Neural cell (in vitro differentiated cells): ENCODE results near the gene MDN1. TPM values are rescaled to one million over a fixed set of nuclear protein-coding genes. Genes with fewer than 3 reads are reported as not detected.

Experiments used
- H2AFZ ChIP-seq: fragments of 200-600, 300-800 bp; sonication (generic), shearing (Covaris generic); 2 replicates; pipeline ENCODE4 v1.6.0; 2014; ENCODE audit warnings: low read depth, mild to moderate bottlenecking, antibody characterized with exemption, low read length, moderate library complexity
- H3F3A ChIP-seq: fragments of 200-600 bp; shearing (Covaris generic); 2 replicates; pipeline ENCODE4 v1.6.1; 2016; ENCODE audit warnings: mild to moderate bottlenecking, moderate library complexity, mixed read lengths, antibody characterized with exemption, low read length; ENCODE audit not compliant: insufficient read depth, poor library complexity, severe bottlenecking
- H3K27ac ChIP-seq: fragments of 200-600, 300-800 bp; sonication (generic), shearing (Covaris generic); 2 replicates; pipeline ENCODE4 v1.5.1; 2014; ENCODE audit warnings: mild to moderate bottlenecking, low read length, moderate library complexity
- H3K27me3 ChIP-seq: fragments of 300-800, 200-600 bp; sonication (generic), shearing (Covaris generic); 2 replicates; pipeline ENCODE4 v1.6.0; 2014; ENCODE audit warnings: mild to moderate bottlenecking, low read depth, low read length, moderate library complexity; ENCODE audit not compliant: insufficient read depth
- H3K36me3 ChIP-seq: fragments of 300-800, 200-600 bp; sonication (generic), shearing (Covaris generic); 2 replicates; pipeline ENCODE4 v1.5.1; 2014; ENCODE audit warnings: mild to moderate bottlenecking, antibody characterized with exemption, low read length, moderate library complexity; ENCODE audit not compliant: insufficient read depth
- H3K4me2 ChIP-seq: fragments of 300-800, 200-600 bp; sonication (generic), shearing (Covaris generic); 2 replicates; pipeline ENCODE4 v1.6.0; 2014; ENCODE audit warnings: mild to moderate bottlenecking, low read length
- H3K4me3 ChIP-seq: fragments of 300-800, 200-600 bp; sonication (generic), shearing (Covaris generic); 2 replicates; pipeline ENCODE4 v1.5.1; 2014; ENCODE audit warnings: mild to moderate bottlenecking, low read length, moderate library complexity
- H3K79me2 ChIP-seq: fragments of 200-600 bp; shearing (Covaris generic); replicated peaks from 2 replicates; pipeline ENCODE4 v1.6.0; 2014; ENCODE audit warnings: mild to moderate bottlenecking, low read length, moderate library complexity; ENCODE audit not compliant: insufficient read depth
- H3K9ac ChIP-seq: fragments of 300-800, 200-600 bp; sonication (generic), shearing (Covaris generic); 2 replicates; pipeline ENCODE4 v1.6.1; 2016; ENCODE audit warnings: mild to moderate bottlenecking, low read length, mixed read lengths
- H3K9me2 ChIP-seq: fragments of 200-600 bp; shearing (Covaris generic); 2 replicates; pipeline ENCODE4 v1.6.1; 2016; ENCODE audit warnings: mild to moderate bottlenecking, low read length, mixed read lengths; ENCODE audit not compliant: insufficient read depth
- H3K9me3 ChIP-seq: fragments of 200-600, 300-800 bp; sonication (generic), shearing (Covaris generic); 2 replicates; pipeline ENCODE4 v1.6.1; 2016; ENCODE audit warnings: mild to moderate bottlenecking, mixed run types, low read length, moderate library complexity, mixed read lengths
- H4K20me1 ChIP-seq: fragments of 200-600 bp; shearing (Covaris generic); 2 replicates; pipeline ENCODE4 v1.6.1; 2016; ENCODE audit warnings: mild to moderate bottlenecking, mixed run types; ENCODE audit not compliant: insufficient read depth
- CTCF ChIP-seq: fragments of 450-650 bp; IDR thresholded peaks from 2 replicates; pipeline ENCODE4 v1.5.1; 2014; ENCODE audit warnings: antibody characterized with exemption, mild to moderate bottlenecking, moderate library complexity; ENCODE audit not compliant: poor library complexity, severe bottlenecking
- EP300 ChIP-seq: fragments of 450-650 bp; conservative IDR thresholded peaks from 2 replicates; pipeline ENCODE4 v1.6.1; 2014; ENCODE audit warnings: antibody characterized with exemption, mild to moderate bottlenecking, moderate library complexity; ENCODE audit not compliant: poor library complexity, severe bottlenecking
- EZH2 ChIP-seq: fragments of 200-600, 300-800 bp; shearing (Covaris generic), sonication (generic); IDR thresholded peaks from 2 replicates; pipeline ENCODE4 v1.6.1; 2014; ENCODE audit warnings: antibody characterized with exemption, low read length, borderline replicate concordance, mild to moderate bottlenecking; ENCODE audit not compliant: insufficient read depth, poor library complexity, severe bottlenecking
- MXI1 ChIP-seq: fragments of 450-650 bp; conservative IDR thresholded peaks from 2 replicates; pipeline ENCODE4 v1.6.1; 2014; ENCODE audit warnings: antibody characterized with exemption, mild to moderate bottlenecking; ENCODE audit not compliant: poor library complexity, severe bottlenecking
- POLR2AphosphoS5 ChIP-seq: IDR thresholded peaks from 2 replicates; pipeline ENCODE4 v1.6.1; 2012
- RAD21 ChIP-seq: fragments of 450-650 bp; conservative IDR thresholded peaks from 2 replicates; pipeline ENCODE4 v1.6.1; 2014; ENCODE audit warnings: antibody characterized with exemption, mild to moderate bottlenecking, moderate library complexity
- REST ChIP-seq: IDR thresholded peaks from 2 replicates; pipeline ENCODE4 v1.6.1; 2012; ENCODE audit warnings: borderline replicate concordance
- SMC3 ChIP-seq: fragments of 450-650 bp; conservative IDR thresholded peaks from 2 replicates; pipeline ENCODE4 v1.6.1; 2014; ENCODE audit warnings: antibody characterized with exemption, mild to moderate bottlenecking, moderate library complexity; ENCODE audit not compliant: poor library complexity
- TAF1 ChIP-seq: IDR thresholded peaks from 2 replicates; pipeline ENCODE4 v1.6.1; 2012; ENCODE audit warnings: low read depth
- polyA plus RNA-seq: library from polyadenylated mRNA; depleted of rRNA; stranded (reverse); fragments of >200 nt; gene quantifications from 2 replicates; pipeline ENCODE4 v1.2.3, GENCODE V29; 2014

MDN1 gene
- polyA plus RNA-seq, 1 donor from 2014 or later = 17.8 TPM

- no peak overlapping the region for H3K9ac ChIP-seq
- H3K4me3 ChIP-seq = no peak overlapping the region
- no peak overlapping the region for H3K27ac ChIP-seq
- H3F3A ChIP-seq = no peaks in the 10 kb centered on the region
- H3K79me2 ChIP-seq = no peaks in the 10 kb centered on the region
- H3K27me3 ChIP-seq = no peaks in the 10 kb centered on the region
- no peak overlapping the region for H2AFZ ChIP-seq
- no peaks in the 10 kb centered on the region for H3K9me2 ChIP-seq
- H3K9me3 ChIP-seq = no peaks in the 10 kb centered on the region
- peaks cover 9% of the 10 kb centered on the region for H3K36me3 ChIP-seq
- H4K20me1 ChIP-seq = no peaks in the 10 kb centered on the region
- TF ChIP-seq CTCF (no peak), EZH2 (no peak), EP300 (no peak), MXI1 (no peak), RAD21 (no peak)
- H3K4me2 ChIP-seq = no peak overlapping the region
Observed at GRCh38 chr6:89675949-89676748, 143.4 kb downstream of the MDN1 start.

GRCh38 chr6:89670935-89671565, 148.5 kb downstream of the MDN1 start:
- no peak for TF ChIP-seq TAF1
- no peak for TF ChIP-seq REST
- no peak for TF ChIP-seq EZH2
- TF ChIP-seq EP300 = no peak
- TF ChIP-seq RAD21 = no peak
- no peak for TF ChIP-seq POLR2AphosphoS5
- TF ChIP-seq SMC3 = no peak
- TF ChIP-seq CTCF = no peak
- TF ChIP-seq MXI1 = no peak
- H3K4me3 ChIP-seq = no peak overlapping the region
- H3K9ac ChIP-seq = no peak overlapping the region
- H4K20me1 ChIP-seq = no peaks in the 10 kb centered on the region
- no peak overlapping the region for H2AFZ ChIP-seq
- no peaks in the 10 kb centered on the region for H3K27me3 ChIP-seq
- no peak overlapping the region for H3K4me2 ChIP-seq
- no peaks in the 10 kb centered on the region for H3K9me3 ChIP-seq
- no peaks in the 10 kb centered on the region for H3K36me3 ChIP-seq
- no peak overlapping the region for H3K27ac ChIP-seq
- no peaks in the 10 kb centered on the region for H3F3A ChIP-seq
- no peaks in the 10 kb centered on the region for H3K79me2 ChIP-seq
- H3K9me2 ChIP-seq = no peaks in the 10 kb centered on the region
